LNCaP clone FGC (cell line): ENCODE data around the gene CDH8.

Experiments used
- DNase-seq: peaks from one replicate; pipeline ENCODE4 v3.0.0-alpha.2; 2011; ENCODE audit warnings: low read depth
- H3K4me3 ChIP-seq: 2 replicates; pipeline ENCODE4 v1.5.1; 2011; ENCODE audit warnings: mild to moderate bottlenecking, low read depth, low read length, control low read depth
- CTCF ChIP-seq: IDR thresholded peaks from 2 replicates; pipeline ENCODE4 v1.5.1; 2012; ENCODE audit warnings: mild to moderate bottlenecking; ENCODE audit not compliant: control insufficient read depth, insufficient read depth; ENCODE audit errors: extremely low read depth

CDH8 gene

GRCh38 chr16:61879306-61879705 is 156.9 kb downstream of the CDH8 start:
- H3K4me3 ChIP-seq, result no peak overlapping the region
- no peak for DNase-seq
- no peak for TF ChIP-seq CTCF

GRCh38 chr16:61877436-61877835 is 158.8 kb downstream of the CDH8 start:
- no peak for DNase-seq
- TF ChIP-seq CTCF, result no peak
- H3K4me3 ChIP-seq, result no peak overlapping the region

- no peak for DNase-seq
- H3K4me3 ChIP-seq, result no peak overlapping the region
- TF ChIP-seq CTCF, result no peak
Observed at GRCh38 chr16:61872778-61873119, 163.5 kb downstream of the CDH8 start.

- no peak for DNase-seq
- no peak overlapping the region for H3K4me3 ChIP-seq
- TF ChIP-seq CTCF, result no peak
Observed at GRCh38 chr16:61871837-61872777, 164.1 kb downstream of the CDH8 start.

GRCh38 chr16:61862221-61863155 is 173.8 kb downstream of the CDH8 start:
- no peak for TF ChIP-seq CTCF
- no peak overlapping the region for H3K4me3 ChIP-seq
- DNase-seq, result no peak

GRCh38 chr16:61858988-61859387 is 177.2 kb downstream of the CDH8 start:
- no peak for TF ChIP-seq CTCF
- no peak for DNase-seq
- no peak overlapping the region for H3K4me3 ChIP-seq
